GM23338 (cell line): ENCODE data around the gene NCCRP1. TPM values are rescaled to one million over a fixed set of nuclear protein-coding genes. Genes with fewer than 3 reads are reported as not detected.

Experiments used
- ATAC-seq: fragments of 200-7000 bp; cut with Tn5 transposase; 3 replicates; pipeline ENCODE4 v1.9.1; 2020
- DNase-seq: peaks from one replicate; pipeline ENCODE4 v3.0.0-alpha.2; 2015; ENCODE audit warnings: low spot score
- H2AFZ ChIP-seq: fragments of 200-600 bp; sonication (generic); 2 replicates; pipeline ENCODE4 v1.8.0; 2016; ENCODE audit warnings: antibody characterized with exemption, mild to moderate bottlenecking, moderate library complexity
- H3F3A ChIP-seq: fragments of 200-600 bp; sonication (generic); replicated peaks from 2 replicates; pipeline ENCODE4 v1.8.0; 2017; ENCODE audit warnings: antibody characterized with exemption, mixed run types, low read depth
- H3K27ac ChIP-seq: fragments of 200-600 bp; sonication (generic); 2 replicates; pipeline ENCODE4 v1.6.1; 2016; ENCODE audit warnings: low read depth
- H3K27me3 ChIP-seq: fragments of 200-600 bp; sonication (generic); 2 replicates; pipeline ENCODE4 v1.8.0; 2016; ENCODE audit warnings: mild to moderate bottlenecking, mixed run types, moderate library complexity; ENCODE audit not compliant: insufficient read depth
- H3K36me3 ChIP-seq: fragments of 200-600 bp; sonication (generic); 2 replicates; pipeline ENCODE4 v1.8.0; 2016; ENCODE audit warnings: mild to moderate bottlenecking; ENCODE audit not compliant: insufficient read depth
- H3K4me1 ChIP-seq: fragments of 200-600 bp; sonication (generic); 2 replicates; pipeline ENCODE4 v1.8.0; 2016; ENCODE audit warnings: mild to moderate bottlenecking, moderate library complexity; ENCODE audit not compliant: insufficient read depth
- H3K4me2 ChIP-seq: fragments of 200-600 bp; sonication (generic); 2 replicates; pipeline ENCODE4 v1.7.1; 2017; ENCODE audit warnings: mixed run types
- H3K4me3 ChIP-seq: fragments of 200-600 bp; sonication (generic); 2 replicates; pipeline ENCODE4 v1.6.1; 2016; ENCODE audit warnings: mixed run types
- H3K79me2 ChIP-seq: fragments of 200-600 bp; sonication (generic); replicated peaks from 2 replicates; pipeline ENCODE4 v1.8.0; 2017; ENCODE audit warnings: mild to moderate bottlenecking; ENCODE audit not compliant: insufficient read depth
- H3K9me2 ChIP-seq: fragments of 200-600 bp; sonication (generic); 2 replicates; pipeline ENCODE4 v1.8.0; 2017; ENCODE audit not compliant: insufficient read depth
- H4K20me1 ChIP-seq: fragments of 200-600 bp; sonication (generic); replicated peaks from 2 replicates; pipeline ENCODE4 v1.8.0; 2017; ENCODE audit warnings: mild to moderate bottlenecking; ENCODE audit not compliant: insufficient read depth
- H3K27ac Mint-ChIP-seq: 2 replicates; pipeline ENCODE4 v1.8.0; 2020; ENCODE audit warnings: inconsistent platforms, mild to moderate bottlenecking, moderate library complexity, mixed read lengths
- H3K27me3 Mint-ChIP-seq: 3 replicates; pipeline ENCODE4 v1.8.0; 2022; ENCODE audit warnings: low read depth, mild to moderate bottlenecking, moderate library complexity, mixed read lengths, inconsistent platforms; ENCODE audit not compliant: insufficient read depth, poor library complexity
- H3K36me3 Mint-ChIP-seq: 3 replicates; pipeline ENCODE4 v1.8.0; 2021; ENCODE audit warnings: low read depth, mild to moderate bottlenecking, inconsistent platforms, moderate library complexity, mixed read lengths
- H3K4me1 Mint-ChIP-seq: 3 replicates; pipeline ENCODE4 v1.8.0; 2020; ENCODE audit warnings: mild to moderate bottlenecking, inconsistent platforms, mixed read lengths
- H3K4me3 Mint-ChIP-seq: 3 replicates; pipeline ENCODE4 v1.8.0; 2021; ENCODE audit warnings: moderate library complexity, mild to moderate bottlenecking, inconsistent platforms, mixed read lengths
- H3K9me3 Mint-ChIP-seq: 3 replicates; pipeline ENCODE4 v1.8.0; 2020; ENCODE audit warnings: moderate library complexity, mild to moderate bottlenecking, inconsistent platforms, mixed read lengths
- CREB1 ChIP-seq: fragments of 250-450 bp; sonication (Bioruptor Pico); IDR thresholded peaks from 2 replicates; pipeline ENCODE4 v1.5.0; 2020; ENCODE audit warnings: low read depth, mild to moderate bottlenecking, moderate library complexity
- CTCF ChIP-seq, 2 experiments: fragments of 200-600 bp in 1 of 2; sonication (generic) in 1 of 2; conservative IDR thresholded peaks; 2 replicates each; pipeline versions ENCODE4 v1.5.1 to v1.6.1; 2016 to 2017; ENCODE audit warnings: antibody characterized with exemption in 2 of 2, low read depth in 2 of 2, mild to moderate bottlenecking in 2 of 2, moderate library complexity in 1 of 2
- ETS1 ChIP-seq: IDR thresholded peaks from 2 replicates; pipeline ENCODE4 v1.6.1; 2016; ENCODE audit warnings: antibody characterized with exemption
- EZH2 ChIP-seq: fragments of 200-600 bp; sonication (generic); IDR thresholded peaks from one replicate; pipeline ENCODE4 v1.8.0; 2017; ENCODE audit warnings: antibody characterized with exemption, mild to moderate bottlenecking, low read depth; ENCODE audit not compliant: unreplicated experiment
- EZH2phosphoT487 ChIP-seq: fragments of 200-600 bp; sonication (generic); IDR thresholded peaks from one replicate; pipeline ENCODE4 v1.8.1; 2018; ENCODE audit warnings: antibody characterized with exemption; ENCODE audit not compliant: unreplicated experiment
- JUNB ChIP-seq: IDR thresholded peaks from one replicate; pipeline ENCODE4 v1.6.1; 2016; ENCODE audit warnings: antibody characterized with exemption; ENCODE audit not compliant: unreplicated experiment
- NANOG ChIP-seq: IDR thresholded peaks from 2 replicates; pipeline ENCODE4 v1.6.1; 2016; ENCODE audit warnings: antibody characterized with exemption, borderline replicate concordance
- POLR2AphosphoS5 ChIP-seq: IDR thresholded peaks from 2 replicates; pipeline ENCODE4 v1.6.1; 2016; ENCODE audit warnings: antibody characterized with exemption, low read depth
- REST ChIP-seq: IDR thresholded peaks from one replicate; pipeline ENCODE4 v1.6.1; 2018; ENCODE audit warnings: antibody characterized with exemption; ENCODE audit not compliant: unreplicated experiment
- STAT1 ChIP-seq: IDR thresholded peaks from one replicate; pipeline ENCODE4 v1.6.1; 2016; ENCODE audit warnings: antibody characterized with exemption; ENCODE audit not compliant: unreplicated experiment
- ZNF114 ChIP-seq: fragments of 250-450 bp; sonication (Bioruptor Pico); IDR thresholded peaks from 2 replicates; pipeline ENCODE4 v1.5.0; 2020; ENCODE audit warnings: mild to moderate bottlenecking, moderate library complexity
- ZNF331 ChIP-seq: fragments of 250-450 bp; sonication (Bioruptor Pico); IDR thresholded peaks from 2 replicates; pipeline ENCODE4 v1.5.0; 2020; ENCODE audit warnings: low read depth, mild to moderate bottlenecking, moderate library complexity
- polyA plus RNA-seq: library from polyadenylated mRNA; unstranded; fragments of >200 nt; fragmentation: Nextera tagmentation; extraction: Ambion mirVana; gene quantifications from 2 replicates; pipeline ENCODE4 v1.2.1, GENCODE V29; 2016
- total RNA-seq: library from RNA; depleted of rRNA; stranded (reverse); fragments of >200 nt; shearing (Covaris generic); gene quantifications from 2 replicates; pipeline ENCODE4 v1.2.3, GENCODE V29; 2014

Gene NCCRP1
- total and polyA plus RNA-seq, 2 experiments from 2014 or later: 3.6 to 6.2 TPM

GRCh38 chr19:39162441-39163043, 34.2 kb upstream of the NCCRP1 start:
- H3K27ac ChIP-seq: no peak overlapping the region
- DNase-seq (no peak), ATAC-seq (no peak)
- Mint-ChIP-seq H3K27me3 (peaks cover 13% of the 10 kb centered on the region), H3K4me3 (no peak overlapping the region), H3K9me3 (no peaks in the 10 kb centered on the region), H3K36me3 (no peaks in the 10 kb centered on the region; the same call in 2 of the 3 replicates), H3K4me1 (peaks cover 17% of the 10 kb centered on the region), H3K27ac (no peak overlapping the region)
- no peak overlapping the region for H2AFZ ChIP-seq
- peaks cover 30% of the 10 kb centered on the region for H3K79me2 ChIP-seq
- H3K9me2 ChIP-seq: no peaks in the 10 kb centered on the region
- H3K4me2 ChIP-seq: no peak overlapping the region
- TF ChIP-seq ZNF331 (no peak), ETS1 (no peak), EZH2phosphoT487 (no peak), STAT1 (no peak), JUNB (no peak), CREB1 (CRISPR knock-in tag) (no peak), ZNF114 (CRISPR knock-in tag) (no peak), EZH2 (no peak), CTCF (conservative IDR thresholded peaks at IDR 0.05; ENCODE audit: low read depth in 2 of 2) (no peak), REST (no peak), NANOG (no peak), POLR2AphosphoS5 (no peak)
- H3K27me3 ChIP-seq: no peaks in the 10 kb centered on the region
- H4K20me1 ChIP-seq: peaks cover 12% of the 10 kb centered on the region
- no peak overlapping the region for H3K4me3 ChIP-seq
- no peaks in the 10 kb centered on the region for H3K36me3 ChIP-seq
- H3F3A ChIP-seq: no peaks in the 10 kb centered on the region
- peaks cover under 1% of the 10 kb centered on the region; the same call in 1 of the 2 replicates for H3K4me1 ChIP-seq
